ENCODE data around the gene KDM4B.

The KDM4B gene

DNA sequence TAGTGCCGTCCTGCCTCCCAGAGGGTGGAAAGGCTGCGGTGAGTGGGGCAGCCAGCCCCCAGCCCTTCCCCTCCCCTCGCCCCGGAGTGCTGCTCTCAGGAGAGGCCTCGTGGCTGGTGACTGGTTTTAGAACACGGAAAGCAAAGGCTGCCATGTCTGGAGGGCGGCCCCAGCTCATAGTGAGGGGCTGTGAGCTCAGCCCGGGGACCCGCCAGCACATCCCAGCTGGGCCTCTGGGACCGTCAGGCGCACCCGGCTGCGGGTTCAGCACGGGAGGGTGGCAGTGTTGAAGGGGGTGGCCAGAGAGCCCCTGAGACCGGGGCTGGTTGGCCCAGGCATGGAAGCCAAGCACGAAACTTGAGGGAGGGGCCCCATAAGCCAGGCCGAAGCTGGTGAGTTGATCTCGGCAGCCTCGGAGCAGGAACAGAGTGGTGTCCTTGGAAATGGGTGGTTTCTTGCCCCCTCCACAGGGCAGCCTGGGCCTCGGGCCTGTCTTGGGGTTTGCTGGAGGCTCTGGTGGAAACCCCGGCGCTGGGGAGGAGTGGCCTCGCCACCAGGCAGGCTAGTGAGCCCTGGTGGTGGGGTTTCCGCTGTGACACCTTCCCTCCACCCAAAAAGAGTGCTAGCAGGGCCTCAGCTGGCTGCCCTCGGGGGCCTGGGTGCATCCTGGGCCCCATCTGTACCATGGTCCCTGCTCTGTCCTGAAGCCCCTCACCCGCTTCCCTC, 157.7 kb downstream of the KDM4B start:
- no peak for DNase-seq

DNA sequence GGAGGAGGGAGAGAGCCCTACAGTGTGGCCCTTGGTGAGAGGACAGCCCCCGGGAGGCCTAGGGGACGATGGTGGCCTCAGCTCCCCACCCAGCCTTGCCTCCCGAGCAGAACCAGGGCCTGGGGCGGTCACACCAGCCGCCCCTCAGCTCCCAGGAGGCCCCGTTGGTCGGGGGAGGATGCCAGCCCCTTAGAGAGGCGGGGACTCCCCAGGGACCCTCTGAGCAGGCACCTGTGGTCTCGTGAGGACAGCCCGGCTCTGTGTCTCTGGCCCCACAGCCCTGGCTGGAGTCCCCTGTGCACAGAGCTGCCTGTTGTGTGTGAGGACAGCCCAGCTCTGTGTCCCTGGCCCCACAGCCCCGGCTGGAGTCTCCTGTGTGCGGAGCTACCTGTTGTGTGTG, 158.8 kb downstream of the KDM4B start:
- DNase-seq: no peak

DNA sequence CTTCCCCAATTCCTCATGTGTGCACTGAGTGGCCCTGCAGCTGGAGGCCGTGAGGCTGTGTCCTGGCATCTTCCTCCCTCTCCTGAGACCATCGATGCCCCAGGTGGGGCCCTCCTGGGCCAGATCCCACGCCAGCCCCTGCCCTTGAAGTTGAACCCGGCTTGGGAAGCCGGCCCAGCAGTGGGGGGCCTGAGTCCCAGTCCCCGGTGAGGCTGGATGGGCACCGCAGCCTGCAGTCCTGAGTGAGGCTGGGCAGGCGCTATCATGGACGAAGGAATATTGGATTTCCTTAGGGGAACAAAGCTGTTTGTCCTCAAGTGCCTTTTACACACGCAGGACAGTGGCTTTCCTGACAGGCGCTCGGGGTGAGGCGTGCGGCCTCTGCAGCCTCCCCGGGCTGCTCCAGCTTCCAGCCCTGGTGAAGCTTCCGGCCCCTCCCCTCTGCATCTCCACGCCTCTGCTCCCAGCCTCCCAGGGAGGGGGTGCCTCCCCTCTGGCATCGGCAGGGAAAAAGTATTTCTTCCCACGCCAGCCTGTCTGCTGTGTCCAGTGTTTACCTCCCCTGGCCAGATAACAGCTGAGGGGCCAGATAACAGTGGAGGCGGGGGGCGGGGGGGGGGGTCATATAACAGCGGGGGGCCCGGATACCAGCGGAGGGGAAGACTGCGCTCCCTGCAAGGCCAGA, 159.5 kb downstream of the KDM4B start:
- no peak for DNase-seq

DNA sequence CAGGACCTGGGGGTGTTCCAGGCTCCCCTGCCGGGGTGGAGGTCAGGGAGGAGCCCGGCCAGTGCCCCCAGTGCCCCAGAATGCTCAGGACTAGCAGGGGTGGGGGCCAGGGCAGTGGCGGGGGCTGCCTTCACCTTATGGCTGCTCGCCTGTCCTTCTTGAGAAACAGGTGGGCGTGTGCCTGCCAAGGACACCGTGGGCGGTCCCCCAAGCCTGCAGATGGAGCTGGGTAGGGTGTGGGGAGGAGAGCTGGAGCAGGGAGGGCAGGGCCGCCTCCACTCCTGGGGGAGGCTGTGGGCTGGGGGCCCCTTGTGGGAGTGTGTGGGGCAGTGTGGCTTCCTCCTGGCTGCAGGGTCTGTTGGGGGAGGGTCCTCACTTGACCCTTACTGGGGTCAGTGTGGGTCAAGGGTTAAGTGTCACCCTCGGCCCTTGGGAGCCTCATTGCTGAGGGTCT, 160.1 kb downstream of the KDM4B start:
- DNase-seq: no peak

DNA sequence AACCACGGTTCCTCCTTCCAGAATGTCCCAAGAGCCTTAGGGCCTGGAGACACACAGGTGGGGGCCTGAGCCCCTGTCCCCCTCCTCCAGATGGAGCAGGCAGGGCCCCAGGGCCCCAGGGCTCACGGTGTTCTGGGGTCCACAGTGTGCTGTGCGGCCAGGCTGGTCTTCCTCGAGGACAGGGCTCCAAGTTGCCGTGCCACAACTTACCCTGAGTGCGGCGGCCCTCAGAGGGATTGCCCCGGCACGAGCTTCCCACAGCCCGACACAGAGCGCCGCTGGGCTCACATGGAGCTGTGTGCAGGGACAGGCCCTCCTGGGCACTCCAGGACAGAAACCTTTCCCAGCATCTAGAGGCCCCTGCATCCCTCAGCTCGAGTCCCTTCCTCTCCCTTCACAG, 160.8 kb downstream of the KDM4B start:
- no peak for DNase-seq

DNA sequence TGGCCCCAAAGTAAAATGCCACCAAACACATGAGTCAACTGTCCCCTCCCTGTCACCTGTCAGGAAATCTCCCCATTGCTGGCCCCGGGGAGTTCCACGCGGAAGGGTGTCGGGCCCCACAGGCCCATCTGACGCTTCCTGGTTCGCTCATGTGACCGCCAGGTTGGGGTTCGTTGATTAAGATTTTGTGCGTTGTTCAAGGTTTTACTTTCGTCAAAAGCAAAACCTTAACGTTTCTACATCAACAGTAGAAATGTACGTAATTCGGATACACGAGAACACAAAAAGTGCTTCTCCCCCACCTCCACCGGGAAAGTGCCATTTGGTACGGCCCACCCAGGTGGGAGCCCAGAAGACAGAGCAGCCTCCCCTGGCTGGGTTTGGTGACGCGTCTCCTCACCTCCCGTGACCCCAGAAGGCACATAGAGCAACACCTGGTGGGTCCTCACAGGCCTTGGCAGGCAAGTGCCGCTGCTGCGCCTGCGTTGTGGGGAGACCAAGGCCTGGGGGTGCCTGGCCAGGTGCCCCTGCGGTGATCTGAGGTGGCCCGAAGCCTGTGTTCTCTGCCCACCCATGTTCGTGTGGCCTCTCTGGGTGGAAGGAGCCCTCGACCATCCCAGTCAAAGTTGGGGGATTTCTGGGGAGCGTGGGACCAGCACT, 161.6 kb downstream of the KDM4B start:
- DNase-seq: no peak

DNA sequence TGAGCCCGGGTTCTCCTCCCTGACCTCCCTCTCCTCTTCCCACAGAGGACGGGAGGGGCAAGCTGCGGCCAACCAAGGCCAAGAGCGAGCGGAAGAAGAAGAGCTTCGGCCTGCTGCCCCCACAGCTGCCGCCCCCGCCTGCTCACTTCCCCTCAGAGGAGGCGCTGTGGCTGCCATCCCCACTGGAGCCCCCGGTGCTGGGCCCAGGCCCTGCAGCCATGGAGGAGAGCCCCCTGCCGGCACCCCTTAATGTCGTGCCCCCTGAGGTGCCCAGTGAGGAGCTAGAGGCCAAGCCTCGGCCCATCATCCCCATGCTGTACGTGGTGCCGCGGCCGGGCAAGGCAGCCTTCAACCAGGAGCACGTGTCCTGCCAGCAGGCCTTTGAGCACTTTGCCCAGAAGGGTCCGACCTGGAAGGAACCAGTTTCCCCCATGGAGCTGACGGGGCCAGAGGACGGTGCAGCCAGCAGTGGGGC, 162.2 kb downstream of the KDM4B start:
- no peak for DNase-seq

DNA sequence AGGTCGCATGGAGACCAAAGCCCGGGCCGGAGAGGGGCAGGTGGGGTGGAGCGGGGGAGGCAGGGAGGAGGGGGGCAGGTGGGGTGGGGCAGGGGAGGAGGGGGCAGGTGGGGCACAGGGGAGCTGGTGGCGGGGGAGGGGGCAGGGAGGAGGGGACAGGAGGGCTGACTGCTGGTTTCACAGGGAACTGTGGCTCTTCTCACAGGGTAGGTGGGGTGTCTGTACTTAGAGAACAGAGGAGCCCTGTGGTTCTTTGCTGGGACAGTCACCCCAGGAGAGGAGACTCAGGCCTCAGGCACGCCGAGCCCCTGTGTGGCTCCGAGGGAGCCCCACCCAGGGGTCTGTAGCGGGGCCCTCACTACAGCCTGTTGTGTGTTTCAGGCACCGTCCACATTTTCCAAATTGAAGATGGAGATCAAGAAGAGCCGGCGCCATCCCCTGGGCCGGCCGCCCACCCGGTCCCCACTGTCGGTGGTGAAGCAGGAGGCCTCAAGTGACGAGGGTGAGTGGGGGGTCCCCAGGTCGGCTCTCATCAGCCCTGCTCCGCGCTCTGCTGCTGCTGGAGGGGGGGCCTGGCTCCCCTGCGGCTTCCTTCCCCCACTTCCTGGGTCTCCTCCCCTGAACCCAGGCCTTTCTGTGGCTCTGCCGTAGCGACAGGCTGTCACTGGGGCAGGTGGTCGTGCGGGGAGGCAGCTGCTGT, 162.7 kb downstream of the KDM4B start:
- no peak for DNase-seq

DNA sequence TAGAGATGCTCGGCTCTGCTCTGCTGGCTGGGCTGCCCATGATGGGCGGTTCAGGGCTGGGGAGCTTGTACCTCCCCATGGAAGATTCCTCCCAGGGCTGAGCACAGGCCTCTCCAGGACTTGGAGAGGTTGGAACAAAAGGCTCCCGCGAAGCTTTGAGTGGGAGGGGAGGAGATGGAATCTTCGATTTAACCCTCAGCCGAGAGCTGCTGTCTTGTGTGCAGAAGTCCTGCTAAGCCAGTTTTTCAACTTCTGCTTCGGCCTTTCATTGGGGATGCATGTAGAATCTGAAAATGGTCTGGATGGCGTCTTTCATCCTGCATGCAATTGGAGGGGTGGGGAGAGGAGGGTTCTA, 163.3 kb downstream of the KDM4B start:
- DNase-seq: no peak

DNA sequence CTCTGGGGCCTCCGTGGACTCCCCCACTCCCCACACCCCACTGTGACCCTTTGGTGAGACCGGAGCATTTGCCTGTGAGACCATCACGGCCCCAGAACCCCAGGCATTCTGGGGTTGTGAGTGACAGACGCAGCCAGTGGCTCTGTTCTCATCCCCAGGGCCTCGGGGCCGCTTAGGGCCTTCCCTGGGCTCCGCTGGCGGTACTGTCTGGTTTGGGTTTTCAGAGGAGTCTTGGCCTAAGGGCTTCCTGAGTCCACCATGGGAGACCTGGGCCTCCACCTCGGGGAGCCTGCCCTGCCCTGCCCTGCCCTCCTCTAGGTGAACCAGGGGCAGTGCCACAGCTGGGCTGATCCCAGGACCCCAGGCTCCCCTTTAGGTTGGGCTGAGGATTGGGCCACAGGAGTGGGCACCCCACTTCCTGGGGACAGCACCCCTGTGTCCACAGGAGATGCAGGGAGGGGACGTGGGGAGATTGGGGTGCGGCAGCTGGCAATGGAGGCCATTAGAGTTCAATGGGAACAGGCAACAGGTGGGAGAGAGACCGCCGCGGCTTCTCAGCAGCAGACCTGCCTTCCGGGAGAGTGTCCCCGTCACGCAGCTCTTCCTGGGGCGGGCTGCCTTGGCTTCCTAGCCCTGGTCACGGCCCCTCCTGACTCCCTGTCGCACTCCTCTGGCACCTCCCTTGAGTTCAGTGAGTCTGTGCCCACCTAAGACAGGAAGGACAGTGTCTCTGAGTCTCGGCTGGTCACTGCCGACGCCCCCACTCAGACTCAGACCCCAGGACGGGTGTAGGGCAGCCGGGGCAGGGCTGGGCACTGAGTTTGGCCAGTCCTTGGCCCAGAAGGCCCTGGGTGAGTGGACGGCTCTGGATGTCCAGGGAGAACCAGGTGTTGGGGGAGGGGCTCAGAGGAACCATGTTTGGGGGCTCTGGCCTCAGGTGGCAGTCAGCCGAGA, 164.1 kb downstream of the KDM4B start:
- no peak for DNase-seq

DNA sequence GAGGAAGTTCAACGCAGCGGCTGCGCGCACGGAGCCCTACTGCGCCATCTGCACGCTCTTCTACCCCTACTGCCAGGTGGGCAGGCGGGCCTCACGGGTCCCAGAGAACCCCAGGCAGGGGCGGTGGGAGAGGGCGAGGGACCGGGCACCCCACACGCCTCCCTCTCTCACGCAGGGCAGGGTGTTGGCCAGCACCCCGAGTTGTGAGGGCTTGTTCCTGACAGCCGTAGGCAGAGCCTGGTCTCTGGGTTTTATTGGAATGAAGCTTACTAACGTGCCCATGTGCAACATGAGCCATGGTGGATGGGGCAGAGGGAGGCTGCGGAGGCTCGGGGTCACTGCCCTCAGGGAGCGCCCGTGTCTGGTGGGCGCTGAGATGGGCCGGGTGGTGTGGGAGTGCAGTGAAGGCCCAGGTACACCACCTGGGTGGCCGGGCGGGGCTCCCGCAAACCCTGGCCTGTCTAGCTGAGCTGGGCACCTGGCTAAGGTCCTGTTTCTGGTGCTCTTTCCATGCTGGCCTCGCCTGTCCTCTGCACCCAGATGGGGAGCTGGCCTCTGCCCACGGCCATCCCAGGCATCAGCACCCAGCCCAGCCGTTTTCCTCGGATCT, 165.2 kb downstream of the KDM4B start:
- no peak for DNase-seq

DNA sequence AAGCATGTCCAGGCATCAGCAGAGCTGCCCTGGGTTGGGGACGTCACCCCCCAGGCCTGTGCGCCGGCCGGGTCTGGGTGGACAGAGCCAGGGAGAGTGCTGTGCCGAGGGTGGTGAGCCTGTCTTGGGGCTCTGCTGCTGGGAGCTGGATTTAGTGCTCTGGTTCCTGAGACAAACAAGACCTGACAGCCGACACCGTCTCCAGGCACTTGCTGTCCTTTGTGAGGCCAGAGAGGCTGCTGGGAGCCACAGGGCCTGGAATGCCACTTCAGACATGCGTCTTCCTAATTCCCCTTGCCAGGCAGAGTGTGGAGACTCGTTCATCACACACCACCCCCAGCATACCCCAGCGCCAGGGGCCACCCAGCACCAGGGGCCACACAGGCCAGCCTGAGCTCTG, 165.8 kb downstream of the KDM4B start:
- DNase-seq: no peak

DNA sequence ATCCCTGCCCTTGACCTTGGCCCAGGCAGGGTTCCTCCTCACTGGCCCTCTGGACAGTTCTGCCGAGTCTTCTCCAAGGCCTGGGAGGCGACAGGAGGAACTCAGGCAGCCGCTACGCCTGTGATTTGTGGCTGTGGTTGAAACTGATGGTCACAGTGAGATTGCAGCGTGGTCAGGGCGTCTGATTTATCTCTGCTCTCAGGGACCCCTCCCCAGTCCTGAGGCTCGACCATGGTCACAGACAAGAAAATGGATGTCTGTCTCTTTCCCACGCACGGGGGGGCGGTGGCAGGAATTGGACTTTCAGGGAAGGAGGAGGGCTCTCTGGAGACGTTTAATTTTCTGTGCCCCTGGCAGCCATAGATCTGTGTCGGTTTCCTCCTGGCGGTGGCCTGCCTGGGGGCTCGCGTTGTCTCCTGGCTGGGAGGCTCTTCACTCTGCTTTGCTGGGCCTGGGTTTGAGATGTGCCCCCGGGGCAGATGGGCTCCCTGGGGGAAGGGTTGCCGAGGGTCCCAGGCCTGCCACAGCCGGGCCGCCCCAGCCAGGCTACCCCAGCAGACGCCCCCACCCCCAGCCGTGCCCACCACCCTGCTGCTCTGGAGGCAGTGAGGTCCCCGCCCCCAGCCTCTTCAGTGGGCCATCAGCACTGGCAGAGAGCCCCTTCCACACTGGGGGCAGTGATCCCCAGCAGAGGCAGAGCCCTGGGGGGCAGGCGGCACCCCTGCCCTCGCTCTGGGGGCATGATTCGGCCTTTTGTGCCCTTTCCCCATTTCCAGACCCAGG, 167.4 kb downstream of the KDM4B start:
- DNase-seq: no peak

DNA sequence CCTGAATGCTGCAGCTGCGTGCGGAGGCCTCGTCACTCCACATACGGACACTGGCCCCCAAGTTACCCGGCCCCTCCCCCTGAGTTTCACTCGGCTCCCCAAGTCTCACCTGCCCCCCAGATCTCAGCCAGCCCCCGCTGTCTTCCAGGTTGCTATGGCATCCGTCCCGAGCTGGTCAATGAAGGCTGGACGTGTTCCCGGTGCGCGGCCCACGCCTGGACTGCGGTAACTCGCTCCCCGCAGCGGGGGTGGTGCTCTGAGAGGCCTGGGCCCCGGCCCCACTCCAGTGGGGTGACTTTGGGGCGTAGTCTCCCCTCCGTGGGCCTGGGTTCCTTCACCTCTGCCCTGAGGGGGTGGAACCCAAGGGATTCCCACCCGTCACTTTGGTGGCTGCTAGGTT, 168.2 kb downstream of the KDM4B start:
- no peak for DNase-seq

DNA sequence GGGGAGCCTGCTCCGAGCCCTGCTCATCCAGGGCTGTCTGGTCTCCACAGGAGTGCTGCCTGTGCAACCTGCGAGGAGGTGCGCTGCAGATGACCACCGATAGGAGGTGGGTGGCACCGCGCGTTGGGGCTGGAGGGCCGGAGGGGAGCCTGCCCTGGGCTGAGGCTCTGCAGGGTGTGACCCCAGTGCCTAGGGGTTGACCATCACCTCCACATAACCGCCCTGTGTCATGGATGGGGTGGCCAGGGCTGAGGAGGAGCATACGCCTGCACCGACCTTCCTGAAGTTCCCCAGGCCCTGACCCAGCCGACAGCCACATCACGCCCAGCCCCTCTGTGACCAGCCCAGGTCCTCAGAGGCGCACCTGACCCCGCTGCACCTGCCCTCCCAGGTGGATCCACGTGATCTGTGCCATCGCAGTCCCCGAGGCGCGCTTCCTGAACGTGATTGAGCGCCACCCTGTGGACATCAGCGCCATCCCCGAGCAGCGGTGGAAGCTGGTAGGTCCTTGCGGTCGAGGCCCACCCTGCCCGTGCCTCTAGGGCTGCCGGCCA, 168.7 kb downstream of the KDM4B start:
- no peak for DNase-seq

DNA sequence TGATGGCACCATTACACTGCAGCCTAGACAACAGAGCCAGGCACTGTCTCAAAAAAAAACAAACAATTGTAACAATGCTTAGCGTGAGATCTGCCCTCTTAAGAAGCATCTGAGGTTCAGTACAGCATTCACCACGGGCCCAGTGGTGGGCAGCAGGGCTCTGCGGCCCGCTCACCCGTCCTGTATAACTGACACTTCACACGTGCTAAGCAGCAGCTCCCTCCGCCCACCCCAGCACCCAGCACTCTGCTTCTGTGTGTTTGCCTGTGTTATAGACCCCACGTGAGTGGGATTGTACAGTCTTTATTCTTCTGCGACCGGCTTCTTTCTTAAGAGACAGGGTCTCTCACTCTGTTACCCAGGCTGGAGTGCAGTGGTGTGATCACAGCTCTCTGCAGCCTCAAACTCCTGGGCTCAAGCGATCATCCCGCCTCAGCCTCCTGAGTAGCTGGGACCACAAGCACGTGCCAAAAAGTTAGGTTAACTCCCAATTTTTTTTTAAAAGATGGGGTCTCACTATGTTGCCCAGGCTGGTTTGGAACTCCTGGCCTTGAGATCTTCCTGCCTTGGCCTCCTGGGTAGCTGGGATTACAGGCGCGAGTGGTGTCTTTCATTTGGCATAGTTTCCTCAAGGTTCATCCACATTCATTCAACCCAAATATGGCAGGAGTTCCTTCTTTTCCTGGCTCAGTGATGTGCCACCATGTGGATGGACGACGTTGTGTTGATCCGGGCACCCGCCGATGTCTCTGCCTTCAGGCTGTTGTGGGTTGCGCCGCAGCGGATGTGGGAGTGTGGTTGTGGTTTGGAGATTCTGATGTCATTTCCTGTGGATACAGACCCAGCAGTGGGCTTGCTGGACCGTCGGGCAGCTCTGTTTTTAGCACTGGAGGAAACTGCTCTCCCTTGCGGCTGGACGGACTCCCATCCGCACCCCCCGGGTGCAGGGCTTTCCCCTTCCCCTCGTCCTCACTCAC, 170.0 kb downstream of the KDM4B start:
- DNase-seq: no peak

DNA sequence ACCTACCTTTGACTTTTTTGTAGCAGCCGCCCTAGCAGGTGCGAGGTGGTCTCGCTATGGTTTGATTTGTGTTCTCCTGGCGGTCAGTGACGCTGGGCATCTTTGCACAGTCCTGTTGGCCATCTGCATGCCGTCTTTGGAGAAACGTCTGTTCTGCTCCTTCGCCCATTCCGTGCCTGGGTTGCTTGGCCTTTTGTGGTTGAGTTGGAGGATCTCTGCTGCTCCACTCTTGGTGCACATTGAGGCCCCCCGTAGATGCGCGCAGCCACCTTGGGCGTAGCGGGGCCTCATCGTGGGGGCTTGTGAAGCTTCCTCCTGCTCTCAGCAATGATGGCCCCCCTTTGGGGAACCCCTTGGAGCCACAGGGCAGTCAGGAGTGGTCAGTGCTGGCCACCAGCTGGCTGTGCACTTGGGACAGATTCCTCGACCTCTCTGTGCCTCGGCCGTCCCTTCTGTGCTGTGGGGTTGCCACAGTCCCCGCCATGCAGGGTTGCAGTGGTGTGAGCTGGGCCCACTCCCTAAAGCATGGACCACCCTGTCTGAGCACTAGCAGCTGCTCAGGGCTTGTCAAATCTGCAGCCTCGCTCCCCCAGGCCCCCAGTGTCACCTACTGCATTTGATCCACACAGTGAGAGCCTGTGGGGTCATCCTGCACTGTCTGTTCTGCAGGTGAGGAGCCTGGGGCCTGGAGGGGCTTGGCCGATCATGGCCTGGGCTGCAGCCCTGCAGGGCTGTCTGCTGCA, 170.8 kb downstream of the KDM4B start:
- DNase-seq: no peak

DNA sequence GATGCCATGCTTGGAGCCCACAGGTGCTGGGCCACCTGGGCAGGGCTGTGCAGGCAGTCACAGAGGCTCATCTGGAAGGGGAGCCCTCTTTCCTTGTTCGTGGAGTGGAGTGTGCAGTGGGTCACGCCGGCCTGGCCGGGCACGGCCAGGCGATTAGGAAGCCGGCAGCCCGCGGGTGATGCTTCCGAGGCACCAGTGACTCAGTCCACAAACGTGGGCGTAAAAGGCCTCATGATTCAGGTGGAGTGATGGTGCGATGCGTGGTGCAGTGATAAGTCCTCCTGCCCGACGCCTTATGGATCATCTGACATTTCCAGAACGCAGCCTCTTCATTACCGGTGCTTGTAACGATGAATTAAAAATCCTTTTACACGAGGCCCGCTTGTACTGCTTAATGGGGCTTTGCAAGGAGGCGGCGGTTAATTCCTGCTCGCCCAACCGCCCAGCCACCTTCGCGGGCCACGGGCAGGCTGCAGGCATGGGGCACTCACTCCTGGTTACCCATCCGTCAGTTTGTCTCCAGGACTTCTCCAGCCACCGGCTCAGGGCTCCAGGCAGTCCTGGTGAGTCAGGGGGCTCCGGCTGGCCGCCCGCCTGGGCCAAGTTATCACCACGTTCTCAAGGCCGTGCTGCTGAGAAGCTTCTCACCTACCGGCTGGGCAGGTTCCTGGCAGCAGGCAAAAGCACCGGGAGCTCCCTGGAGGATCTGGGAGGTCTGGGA, 172.4 kb downstream of the KDM4B start:
- no peak for DNase-seq

Measured in SIG-M5 (cell line).